ENCODE data around the gene OPCML.

The OPCML gene

DNA sequence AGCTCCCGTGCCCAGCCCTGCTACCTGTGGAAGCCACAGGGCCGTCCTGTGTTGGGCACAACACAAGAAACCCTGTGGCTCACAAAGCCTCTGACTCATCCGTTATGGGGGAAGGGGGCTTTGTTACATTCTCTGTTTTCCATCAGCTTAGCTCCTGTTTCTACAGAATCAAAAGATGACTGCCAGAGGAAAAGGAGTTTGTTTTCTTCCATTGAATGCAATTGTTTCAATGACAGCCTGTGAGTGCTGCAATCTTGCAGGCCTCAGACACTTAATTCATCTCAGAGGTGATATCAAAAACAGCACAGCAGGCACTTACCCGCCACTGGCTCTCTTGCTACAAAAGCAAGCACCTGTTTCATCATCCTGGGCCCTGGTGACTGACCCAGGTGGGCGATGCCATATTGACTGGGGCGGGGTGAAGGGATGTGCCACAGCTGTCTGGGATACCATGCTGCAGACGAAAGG lies 194.3 kb downstream of the OPCML start:
- POLR2A ChIA-PET (ENCODE audit: low non-redundant PET): no interaction called here
- TF ChIP-seq, protein P1, sequence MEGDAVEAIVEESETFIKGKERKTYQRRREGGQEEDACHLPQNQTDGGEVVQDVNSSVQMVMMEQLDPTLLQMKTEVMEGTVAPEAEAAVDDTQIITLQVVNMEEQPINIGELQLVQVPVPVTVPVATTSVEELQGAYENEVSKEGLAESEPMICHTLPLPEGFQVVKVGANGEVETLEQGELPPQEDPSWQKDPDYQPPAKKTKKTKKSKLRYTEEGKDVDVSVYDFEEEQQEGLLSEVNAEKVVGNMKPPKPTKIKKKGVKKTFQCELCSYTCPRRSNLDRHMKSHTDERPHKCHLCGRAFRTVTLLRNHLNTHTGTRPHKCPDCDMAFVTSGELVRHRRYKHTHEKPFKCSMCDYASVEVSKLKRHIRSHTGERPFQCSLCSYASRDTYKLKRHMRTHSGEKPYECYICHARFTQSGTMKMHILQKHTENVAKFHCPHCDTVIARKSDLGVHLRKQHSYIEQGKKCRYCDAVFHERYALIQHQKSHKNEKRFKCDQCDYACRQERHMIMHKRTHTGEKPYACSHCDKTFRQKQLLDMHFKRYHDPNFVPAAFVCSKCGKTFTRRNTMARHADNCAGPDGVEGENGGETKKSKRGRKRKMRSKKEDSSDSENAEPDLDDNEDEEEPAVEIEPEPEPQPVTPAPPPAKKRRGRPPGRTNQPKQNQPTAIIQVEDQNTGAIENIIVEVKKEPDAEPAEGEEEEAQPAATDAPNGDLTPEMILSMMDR (conservative IDR thresholded peaks at IDR 0.05; ENCODE audit: low read depth): no peak
- CTCF ChIA-PET: interaction anchor here (0.6 kb wide), 1 partner anchor 1068 kb away, joined by 4 read pairs; no protein-coding TSS in a partner anchor
- DNase-seq (ENCODE audit: low spot score): no peak
- no peak overlapping the region for H3K27ac ChIP-seq

DNA sequence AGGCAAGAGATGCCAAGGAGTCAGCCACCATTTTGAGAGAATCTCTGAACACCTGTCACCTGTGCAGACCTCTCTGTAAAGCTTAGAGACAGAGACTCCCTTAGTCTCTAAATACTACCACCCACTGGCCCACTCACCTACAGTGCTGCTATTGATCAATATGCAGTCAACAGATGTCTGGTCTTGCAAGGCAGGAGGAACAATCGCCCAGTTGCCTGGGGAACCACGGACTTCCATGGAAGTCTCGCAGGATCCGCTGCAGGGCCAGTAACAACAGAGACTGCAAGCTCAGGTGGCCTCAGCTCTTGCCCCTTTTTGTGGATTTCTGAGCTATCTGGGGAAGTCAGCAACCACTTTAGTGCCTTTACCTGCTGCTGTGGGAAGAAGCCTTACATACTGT lies 195.1 kb downstream of the OPCML start:
- ChIA-PET POLR2A (ENCODE audit: low non-redundant PET) (no interaction called here), CTCF (no interaction called here)
- TF ChIP-seq, protein P1 (conservative IDR thresholded peaks at IDR 0.05; ENCODE audit: low read depth): no peak
- no peak overlapping the region for H3K27ac ChIP-seq
- DNase-seq (ENCODE audit: low spot score): no peak

DNA sequence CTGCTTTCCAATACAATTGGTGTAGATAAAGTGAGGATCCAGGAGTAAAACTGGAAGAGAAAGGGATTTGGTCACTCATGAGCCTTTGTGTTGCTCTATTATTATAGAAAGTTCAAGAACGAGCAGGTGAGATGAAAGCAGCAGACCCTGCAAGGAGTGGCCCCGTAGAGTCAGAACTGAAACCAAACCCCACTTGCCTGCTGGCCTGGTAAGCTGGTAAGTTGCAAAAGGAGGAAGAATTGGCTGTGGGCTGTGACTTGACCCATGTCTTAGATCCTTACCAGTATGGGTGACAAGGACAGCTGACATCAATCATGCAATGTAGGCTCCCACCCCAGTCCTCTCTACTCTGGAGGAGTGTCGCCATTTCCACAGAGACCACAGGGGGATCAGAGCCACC lies 201.3 kb downstream of the OPCML start:
- DNase-seq (ENCODE audit: low spot score): no peak
- ChIA-PET CTCF (no interaction called here), POLR2A (ENCODE audit: low non-redundant PET) (no interaction called here)
- H3K27ac ChIP-seq: no peak overlapping the region
- TF ChIP-seq, protein P1 (conservative IDR thresholded peaks at IDR 0.05; ENCODE audit: low read depth): no peak

DNA sequence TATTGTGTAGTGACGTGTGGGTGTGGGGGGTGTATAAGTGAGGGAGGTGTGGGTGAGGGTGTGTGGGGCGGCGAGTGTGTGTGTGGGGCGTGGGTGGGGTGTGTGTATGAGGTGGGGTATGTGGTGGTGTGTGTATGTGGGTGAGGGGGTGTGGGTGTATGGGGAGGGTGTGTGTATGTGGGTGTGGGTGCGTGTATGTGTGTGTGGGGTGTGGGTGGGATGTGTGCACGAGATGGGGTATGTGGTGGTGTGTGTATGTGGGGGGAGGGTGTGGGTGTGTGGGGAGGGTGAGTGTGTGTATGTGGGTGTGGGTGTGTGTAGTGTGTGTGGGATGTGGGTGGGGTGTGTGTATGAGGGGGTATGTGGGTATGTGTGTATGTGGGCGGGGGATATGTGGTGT lies 205.5 kb downstream of the OPCML start:
- ChIA-PET CTCF (no interaction called here), POLR2A (ENCODE audit: low non-redundant PET) (no interaction called here)
- H3K27ac ChIP-seq: no peak overlapping the region
- TF ChIP-seq, protein P1 (conservative IDR thresholded peaks at IDR 0.05; ENCODE audit: low read depth): no peak
- DNase-seq (ENCODE audit: low spot score): no peak

DNA sequence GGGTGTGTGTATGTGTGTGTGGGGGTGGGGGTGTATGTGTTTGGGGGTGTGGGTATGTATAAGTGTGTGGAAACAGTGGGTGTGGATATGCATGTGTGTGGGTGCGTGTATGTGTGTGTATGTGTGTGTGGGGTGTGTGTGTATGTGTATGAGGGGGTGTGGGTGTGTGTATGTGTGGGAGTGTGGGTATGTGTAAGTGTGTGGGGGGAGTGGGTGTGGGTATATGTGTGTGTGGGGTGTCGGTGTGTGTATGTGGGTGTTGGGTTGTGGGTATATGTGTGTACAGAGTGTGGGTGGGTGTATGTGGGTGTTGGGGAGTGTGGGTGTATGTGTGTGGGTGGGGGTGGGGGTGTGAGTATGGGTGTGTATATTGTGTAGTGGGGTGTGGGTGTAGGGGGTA lies 206.0 kb downstream of the OPCML start:
- ChIA-PET POLR2A (ENCODE audit: low non-redundant PET) (no interaction called here), CTCF (no interaction called here)
- DNase-seq (ENCODE audit: low spot score): no peak
- TF ChIP-seq, protein P1 (conservative IDR thresholded peaks at IDR 0.05; ENCODE audit: low read depth): no peak
- H3K27ac ChIP-seq: no peak overlapping the region

DNA sequence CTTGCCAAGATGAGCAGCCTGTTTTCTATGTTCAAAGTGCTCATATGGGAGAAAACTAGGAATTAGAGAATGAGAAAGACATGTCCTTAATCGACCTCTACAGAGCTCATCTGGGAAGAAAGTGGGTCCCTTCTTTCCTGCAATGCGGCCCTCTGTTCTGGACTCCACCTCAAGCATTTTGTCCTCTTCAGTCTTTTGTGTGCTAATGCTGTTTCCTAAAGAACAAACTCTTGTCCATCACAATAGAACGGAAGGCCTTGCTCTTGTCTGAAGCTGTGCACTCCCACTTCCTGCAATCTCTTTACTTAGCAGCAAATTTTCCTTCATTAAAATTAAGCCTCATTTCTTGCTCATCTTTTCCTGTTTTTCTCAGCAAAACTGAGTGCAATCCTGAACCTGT lies 206.6 kb downstream of the OPCML start:
- no peak overlapping the region for H3K27ac ChIP-seq
- POLR2A ChIA-PET (ENCODE audit: low non-redundant PET): no interaction called here
- TF ChIP-seq, protein P1 (conservative IDR thresholded peaks at IDR 0.05; ENCODE audit: low read depth): no peak
- CTCF ChIA-PET: no interaction called here
- DNase-seq (ENCODE audit: low spot score): no peak

DNA sequence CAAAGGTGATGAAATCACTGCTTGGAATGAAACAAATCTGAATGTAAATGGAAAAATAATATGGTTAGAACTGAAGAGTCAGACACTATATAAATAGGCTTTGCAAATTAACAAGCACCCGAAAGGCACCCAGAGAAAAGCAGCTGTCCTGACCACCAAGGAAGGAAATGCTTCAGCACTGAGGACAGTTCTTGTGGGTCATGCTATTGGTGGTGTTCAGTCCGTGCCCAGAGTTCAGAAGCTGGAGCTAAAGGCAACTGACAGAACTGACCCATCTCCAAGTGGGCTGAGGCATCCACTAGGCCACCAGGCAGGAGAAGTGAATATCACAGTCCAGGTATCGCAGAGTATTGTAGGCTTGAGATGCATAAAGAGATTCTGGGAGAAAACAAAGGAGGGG lies 208.9 kb downstream of the OPCML start:
- TF ChIP-seq, protein P1 (conservative IDR thresholded peaks at IDR 0.05; ENCODE audit: low read depth): no peak
- ChIA-PET CTCF (no interaction called here), POLR2A (ENCODE audit: low non-redundant PET) (no interaction called here)
- no peak overlapping the region for H3K27ac ChIP-seq
- no peak for DNase-seq (ENCODE audit: low spot score)
